PC-9 (cell line): Measurements from ENCODE around the gene GOLGA6L2. TPM values are rescaled to one million over a fixed set of nuclear protein-coding genes. Genes with fewer than 3 reads are reported as not detected.

Experiments used
- BruUV-seq: library from RNA; stranded (reverse); fragments of 400-500 nt; replicated peaks from 2 replicates; lab custom pipeline; 2021; lab: Mats Ljungman, UMichigan
- CTCF ChIA-PET: fragments of 300-600 bp; sonication (Branson Sonifier 250); formaldehyde crosslinking; loops from one replicate; lab custom pipeline; 2022; ENCODE audit warnings: antibody characterized with exemption; lab: Charles Lee
- POLR2A ChIA-PET: fragments of 300-600 bp; sonication (Branson Sonifier 250); formaldehyde crosslinking; loops from one replicate; lab custom pipeline; 2022; ENCODE audit warnings: antibody characterized with exemption; ENCODE audit not compliant: unreplicated experiment; lab: Charles Lee
- DNase-seq, 2 experiments: peaks; one replicate each; pipeline versions ENCODE4 v3.0.0 to v3.0.0-alpha.2; 2015 to 2022; ENCODE audit warnings: mixed read lengths in 1 of 2
- H2AFZ ChIP-seq: fragments of 200-600 bp; sonication (generic); 2 replicates; pipeline ENCODE4 v1.8.1; 2017; ENCODE audit warnings: antibody characterized with exemption
- H3F3A ChIP-seq: fragments of 200-600 bp; sonication (generic); 2 replicates; pipeline ENCODE4 v1.8.1; 2017; ENCODE audit warnings: antibody characterized with exemption, mild to moderate bottlenecking, low read depth; ENCODE audit not compliant: insufficient read depth
- H3K27ac ChIP-seq: fragments of 200-600 bp; sonication (generic); 2 replicates; pipeline ENCODE4 v1.6.1; 2016; ENCODE audit warnings: mixed run types
- H3K27me3 ChIP-seq: fragments of 200-600 bp; sonication (generic); 2 replicates; pipeline ENCODE4 v1.6.1; 2016; ENCODE audit warnings: low read depth, mixed run types; ENCODE audit not compliant: insufficient read depth
- H3K36me3 ChIP-seq: fragments of 200-600 bp; sonication (generic); 2 replicates; pipeline ENCODE4 v1.6.1; 2016; ENCODE audit warnings: low read depth, mixed run types
- H3K4me1 ChIP-seq: fragments of 200-600 bp; sonication (generic); replicated peaks from 2 replicates; pipeline ENCODE4 v1.6.1; 2016; ENCODE audit warnings: mixed run types; ENCODE audit not compliant: insufficient read depth
- H3K4me2 ChIP-seq: fragments of 200-600 bp; sonication (generic); 2 replicates; pipeline ENCODE4 v1.6.1; 2017; ENCODE audit warnings: mixed run types
- H3K4me3 ChIP-seq: fragments of 200-600 bp; sonication (generic); 2 replicates; pipeline ENCODE4 v1.6.1; 2016; ENCODE audit warnings: mixed run types
- H3K79me2 ChIP-seq: fragments of 200-600 bp; sonication (generic); 2 replicates; pipeline ENCODE4 v1.6.1; 2017; ENCODE audit warnings: low read depth, mixed run types
- H3K9me2 ChIP-seq: fragments of 200-600 bp; sonication (generic); 2 replicates; pipeline ENCODE4 v1.8.1; 2017; ENCODE audit warnings: mild to moderate bottlenecking; ENCODE audit not compliant: insufficient read depth
- H3K9me3 ChIP-seq: fragments of 200-600 bp; sonication (generic); 2 replicates; pipeline ENCODE4 v1.8.1; 2016; ENCODE audit warnings: low read depth; ENCODE audit not compliant: insufficient read depth
- H4K20me1 ChIP-seq: fragments of 200-600 bp; sonication (generic); 2 replicates; pipeline ENCODE4 v1.8.1; 2017; ENCODE audit not compliant: insufficient read depth
- EZH2 ChIP-seq: fragments of 200-600 bp; sonication (generic); IDR thresholded peaks from 2 replicates; pipeline ENCODE4 v1.8.0; 2017; ENCODE audit warnings: antibody characterized with exemption, low read depth
- intact Hi-C: fragments of 100-400 bp; cut with micrococcal nuclease; formaldehyde crosslinking; loops from one replicate; pipeline ENCODE4 v1.10.0; 2022; ENCODE audit not compliant: unreplicated experiment
- total RNA-seq: library from RNA; stranded (reverse); gene quantifications from 2 replicates; pipeline ENCODE4 v1.2.3, GENCODE V29; 2021
- TF ChIP-seq, protein P1 (sequence below): fragments of 200-600 bp; sonication (generic); conservative IDR thresholded peaks from 2 replicates; pipeline ENCODE4 v1.6.1; 2017; ENCODE audit warnings: mixed run types, antibody characterized with exemption, mild to moderate bottlenecking, moderate library complexity

GOLGA6L2 gene
- total RNA-seq, 1 experiment from 2014 or later, result not detected

DNA sequence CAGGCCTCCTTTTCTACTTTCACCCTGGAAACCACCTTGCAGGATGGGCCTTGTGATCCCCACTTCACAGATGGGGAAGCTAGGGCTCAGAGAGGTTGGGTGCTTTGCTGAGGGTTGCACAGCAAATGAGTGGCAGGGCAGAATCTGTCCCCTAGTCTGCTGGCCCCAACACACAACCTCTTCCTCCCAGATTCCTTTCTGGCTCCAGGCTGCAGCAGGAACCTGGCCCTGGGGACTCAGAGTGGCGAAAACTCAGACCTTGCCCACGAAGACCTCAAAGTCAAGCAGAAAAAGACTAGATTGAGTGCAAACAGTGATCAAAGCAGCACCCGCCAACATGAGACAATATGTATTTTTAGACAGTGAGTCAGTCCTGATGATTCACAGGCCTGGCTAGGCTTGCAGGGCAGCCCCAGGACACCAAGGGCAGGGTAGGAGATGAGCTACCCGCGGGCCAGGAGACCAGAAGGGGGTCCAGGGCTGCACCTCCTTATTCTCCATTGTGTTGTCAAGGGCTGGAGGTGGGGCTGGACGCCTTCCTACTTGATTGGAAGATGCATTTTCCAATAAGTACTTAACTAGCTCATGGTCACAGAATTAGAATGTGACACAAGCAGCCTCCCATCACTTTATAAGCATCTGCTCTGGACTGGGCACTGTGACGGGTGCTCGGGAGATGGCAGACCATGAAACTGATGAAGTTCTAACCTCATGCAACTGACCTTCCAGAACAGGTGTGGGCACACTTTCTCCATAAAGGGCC, 23.9 kb downstream of the GOLGA6L2 start:
- Histone ChIP-seq H3K79me2 (no peaks in the 10 kb centered on the region), H3K4me2 (no peak overlapping the region), H3K9me3 (no peaks in the 10 kb centered on the region), H3K36me3 (no peaks in the 10 kb centered on the region), H4K20me1 (no peaks in the 10 kb centered on the region), H3K9me2 (no peaks in the 10 kb centered on the region), H3K27me3 (no peaks in the 10 kb centered on the region), H3F3A (no peaks in the 10 kb centered on the region), H3K27ac (no peak overlapping the region), H3K4me1 (no peaks in the 10 kb centered on the region), H3K4me3 (no peak overlapping the region), H2AFZ (no peak overlapping the region)
- intact Hi-C loops, result no loop called here
- no TSS peak for BruUV-seq
- CTCF ChIA-PET, result no interaction called here
- DNase-seq, result peak in 1 of 2 experiments; percentile 4
- POLR2A ChIA-PET, result no interaction called here
- TF ChIP-seq, protein P1, sequence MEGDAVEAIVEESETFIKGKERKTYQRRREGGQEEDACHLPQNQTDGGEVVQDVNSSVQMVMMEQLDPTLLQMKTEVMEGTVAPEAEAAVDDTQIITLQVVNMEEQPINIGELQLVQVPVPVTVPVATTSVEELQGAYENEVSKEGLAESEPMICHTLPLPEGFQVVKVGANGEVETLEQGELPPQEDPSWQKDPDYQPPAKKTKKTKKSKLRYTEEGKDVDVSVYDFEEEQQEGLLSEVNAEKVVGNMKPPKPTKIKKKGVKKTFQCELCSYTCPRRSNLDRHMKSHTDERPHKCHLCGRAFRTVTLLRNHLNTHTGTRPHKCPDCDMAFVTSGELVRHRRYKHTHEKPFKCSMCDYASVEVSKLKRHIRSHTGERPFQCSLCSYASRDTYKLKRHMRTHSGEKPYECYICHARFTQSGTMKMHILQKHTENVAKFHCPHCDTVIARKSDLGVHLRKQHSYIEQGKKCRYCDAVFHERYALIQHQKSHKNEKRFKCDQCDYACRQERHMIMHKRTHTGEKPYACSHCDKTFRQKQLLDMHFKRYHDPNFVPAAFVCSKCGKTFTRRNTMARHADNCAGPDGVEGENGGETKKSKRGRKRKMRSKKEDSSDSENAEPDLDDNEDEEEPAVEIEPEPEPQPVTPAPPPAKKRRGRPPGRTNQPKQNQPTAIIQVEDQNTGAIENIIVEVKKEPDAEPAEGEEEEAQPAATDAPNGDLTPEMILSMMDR, result no peak
- TF ChIP-seq EZH2, result no peak

DNA sequence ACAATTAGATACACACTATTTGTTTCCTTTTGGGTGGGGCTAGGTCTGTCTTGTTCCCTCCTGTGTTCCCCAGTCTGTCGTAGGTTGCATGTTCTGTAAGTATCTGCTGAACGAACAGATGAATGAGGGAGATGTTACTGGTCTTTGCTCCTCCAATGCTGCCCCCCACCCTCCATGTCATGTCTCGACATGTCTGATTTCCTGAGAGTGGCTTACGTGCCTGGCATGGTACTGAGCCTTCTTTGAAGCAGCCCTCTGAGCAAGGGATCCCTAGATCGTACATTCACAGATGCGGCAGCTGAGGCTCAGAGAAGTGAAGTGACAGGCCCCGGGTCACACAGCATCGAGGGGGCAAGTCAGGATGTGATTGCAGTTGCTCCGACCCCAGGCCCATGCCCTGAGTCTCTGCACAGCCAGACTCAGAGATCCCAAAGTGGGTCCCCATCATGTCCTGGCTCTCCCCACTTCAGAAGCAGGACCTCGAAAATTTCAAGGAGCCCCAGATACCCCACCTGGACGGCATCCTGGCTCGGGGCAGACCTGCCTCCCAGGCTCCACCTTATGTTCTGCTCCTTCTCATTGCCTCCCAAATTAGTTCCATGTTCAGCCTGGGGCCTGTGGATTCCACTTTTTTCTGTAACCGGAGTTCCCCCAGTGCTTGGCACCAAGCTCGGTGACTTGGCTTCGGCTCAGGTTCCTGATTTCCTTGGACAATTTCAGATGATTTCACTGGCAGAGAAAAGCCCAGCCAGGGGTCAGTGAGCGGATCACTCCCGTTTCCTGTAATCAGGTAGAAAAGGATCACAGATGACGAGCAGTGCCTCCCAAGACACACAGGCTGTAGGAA, 24.7 kb downstream of the GOLGA6L2 start:
- TF ChIP-seq, protein P1, result no peak
- TF ChIP-seq EZH2, result no peak
- POLR2A ChIA-PET, result no interaction called here
- no TSS peak for BruUV-seq
- H3K4me2 ChIP-seq, result no peak overlapping the region
- H3K27me3 ChIP-seq, result no peaks in the 10 kb centered on the region
- DNase-seq, result no peak
- no peak overlapping the region for H3K27ac ChIP-seq
- no peaks in the 10 kb centered on the region for H3F3A ChIP-seq
- H3K79me2 ChIP-seq, result no peaks in the 10 kb centered on the region
- H3K4me1 ChIP-seq, result no peaks in the 10 kb centered on the region
- no peaks in the 10 kb centered on the region for H4K20me1 ChIP-seq
- H2AFZ ChIP-seq, result no peak overlapping the region
- H3K36me3 ChIP-seq, result no peaks in the 10 kb centered on the region
- intact Hi-C loops, result no loop called here
- H3K9me2 ChIP-seq, result no peaks in the 10 kb centered on the region
- CTCF ChIA-PET, result no interaction called here
- no peak overlapping the region for H3K4me3 ChIP-seq
- no peaks in the 10 kb centered on the region for H3K9me3 ChIP-seq

DNA sequence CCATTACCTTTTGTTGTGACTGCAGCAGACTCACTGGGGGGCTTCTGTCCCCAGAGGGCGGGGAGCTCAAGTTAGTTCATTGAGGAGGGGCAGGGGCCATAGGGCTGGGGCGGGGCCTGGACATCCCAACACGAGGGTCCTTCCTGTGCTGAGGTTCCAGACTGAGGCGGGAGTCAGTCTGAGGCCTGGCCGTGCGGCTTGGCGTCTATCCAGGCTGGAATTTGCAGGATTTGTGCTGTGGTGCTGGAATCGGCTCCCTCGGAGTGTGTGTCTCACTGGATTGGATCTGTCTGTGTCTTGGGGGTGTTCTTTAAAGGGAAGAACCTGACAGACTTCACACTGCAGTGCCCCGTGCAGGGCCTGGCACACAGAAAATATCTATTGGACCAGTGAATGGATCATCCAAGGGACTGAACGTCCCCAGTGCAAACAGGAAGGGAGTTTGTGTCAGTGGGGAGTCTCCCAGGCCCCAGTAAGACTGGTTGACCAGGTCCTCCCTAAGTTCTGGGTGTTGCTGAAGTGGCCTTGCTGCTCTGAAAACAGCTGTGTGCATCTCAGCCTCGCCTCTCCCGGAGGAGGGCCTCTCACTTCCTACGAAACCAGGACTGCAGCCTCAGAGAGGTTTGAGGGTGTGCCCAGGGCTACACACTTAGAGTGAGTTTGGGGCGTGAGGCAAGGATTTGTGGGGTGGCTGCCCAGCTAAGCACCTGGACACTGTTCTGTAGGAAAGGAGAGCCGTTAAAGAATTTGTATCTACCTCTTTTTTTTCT, 26.1 kb downstream of the GOLGA6L2 start:
- TF ChIP-seq, protein P1, result no peak
- no peak for TF ChIP-seq EZH2
- no peaks in the 10 kb centered on the region for H3K9me2 ChIP-seq
- H3K4me3 ChIP-seq, result no peak overlapping the region
- intact Hi-C loops, result no loop called here
- no peaks in the 10 kb centered on the region for H3K79me2 ChIP-seq
- H3K4me1 ChIP-seq, result no peaks in the 10 kb centered on the region
- no peak overlapping the region for H2AFZ ChIP-seq
- H4K20me1 ChIP-seq, result no peaks in the 10 kb centered on the region
- DNase-seq, result no peak
- no peaks in the 10 kb centered on the region for H3F3A ChIP-seq
- H3K27me3 ChIP-seq, result no peaks in the 10 kb centered on the region
- H3K9me3 ChIP-seq, result no peaks in the 10 kb centered on the region
- no peaks in the 10 kb centered on the region for H3K36me3 ChIP-seq
- no peak overlapping the region for H3K4me2 ChIP-seq
- H3K27ac ChIP-seq, result no peak overlapping the region
- POLR2A ChIA-PET, result no interaction called here
- no TSS peak for BruUV-seq
- CTCF ChIA-PET, result no interaction called here
